Tibial artery (tissue), 4 donors: ENCODE measurements around the gene CLIP1.

ENCODE experiments used
- DNase-seq, 2 donors: peaks; one replicate each; pipeline ENCODE4 v3.0.0-alpha.2; 2019
- H3K27ac ChIP-seq, 2 donors: fragments of 200-600 bp; sonication (generic) in 1 of 2; 1 replicate in 1 of 2; 2 replicates in 1 of 2; pipeline ENCODE4 v1.5.1; 2018 to 2019; ENCODE audit warnings: mild to moderate bottlenecking in 1 of 2
- H3K27me3 ChIP-seq, 2 donors: fragments of 200-600 bp; sonication (generic) in 1 of 2; one replicate each; pipeline versions ENCODE4 v1.5.1 to v1.6.0; 2016 to 2019
- H3K36me3 ChIP-seq, 3 donors: fragments of 200-600 bp; sonication (generic) in 2 of 3; one replicate each; pipeline ENCODE4 v1.5.1; 2016 to 2019; ENCODE audit warnings: mild to moderate bottlenecking in 2 of 3
- H3K4me1 ChIP-seq, 4 donors: fragments of 200-600 bp; sonication (generic) in 2 of 4; 1 replicate in 3 of 4; 2 replicates in 1 of 4; pipeline ENCODE4 v1.5.1; 2016 to 2019
- H3K4me3 ChIP-seq, 2 donors: fragments of 200-600 bp; sonication (generic) in 1 of 2; 1 replicate in 1 of 2; 2 replicates in 1 of 2; pipeline ENCODE4 v1.5.1; 2018 to 2019; ENCODE audit warnings: mild to moderate bottlenecking in 2 of 2
- H3K9me3 ChIP-seq, 3 donors: fragments of 200-600 bp; sonication (generic) in 1 of 3; one replicate each; pipeline ENCODE4 v1.5.1; 2016 to 2019
- CTCF ChIP-seq, 2 experiments: fragments of 200-600 bp in 1 of 2; fragments of 450-650 bp in 1 of 2; IDR thresholded peaks; one replicate each; pipeline ENCODE4 v1.5.1; 2017 to 2019; ENCODE audit warnings: antibody characterized with exemption in 2 of 2, mild to moderate bottlenecking in 1 of 2, moderate library complexity in 1 of 2
- intact Hi-C: fragments of 100-400 bp; cut with DNase I; formaldehyde crosslinking; loops from one replicate; pipeline ENCODE4 v1.15.0; 2023; ENCODE audit warnings: low total_unique reads

The CLIP1 gene

GRCh38 chr12:122393817-122394216 lies 28.7 kb downstream of the CLIP1 start:
- DNase-seq = no peak
- TF ChIP-seq CTCF (IDR thresholded peaks at IDR 0.05) = no peak
- no peaks in the 10 kb centered on the region for H3K36me3 ChIP-seq
- H3K4me1 ChIP-seq = peaks cover 0 to 38% (median 8%) of the 10 kb centered on the region in 4 donors
- no peak overlapping the region for H3K4me3 ChIP-seq
- H3K27ac ChIP-seq = peak overlapping the region; percentile 26 to 81
- intact Hi-C loops = no loop called here
- H3K27me3 ChIP-seq = no peaks in the 10 kb centered on the region
- no peaks in the 10 kb centered on the region for H3K9me3 ChIP-seq

- intact Hi-C loops = no loop called here
- Histone ChIP-seq H3K9me3 (no peaks in the 10 kb centered on the region), H3K27ac (no peak overlapping the region), H3K4me3 (no peak overlapping the region), H3K4me1 (peaks cover 0 to 24% (median 5%) of the 10 kb centered on the region in 4 donors), H3K27me3 (no peaks in the 10 kb centered on the region), H3K36me3 (no peaks in the 10 kb centered on the region)
- DNase-seq = peak in 1 of 2 donors; percentile 43
- no peak for TF ChIP-seq CTCF (IDR thresholded peaks at IDR 0.05)
These were observed 30.1 kb downstream of the CLIP1 start for GRCh38 chr12:122392411-122392810.

GRCh38 chr12:122389677-122390076 lies 32.8 kb downstream of the CLIP1 start:
- H3K9me3 ChIP-seq = no peaks in the 10 kb centered on the region
- H3K27ac ChIP-seq = no peak overlapping the region
- TF ChIP-seq CTCF (IDR thresholded peaks at IDR 0.05) = no peak
- no peaks in the 10 kb centered on the region for H3K27me3 ChIP-seq
- H3K4me1 ChIP-seq = peaks cover 0 to 24% (median 2%) of the 10 kb centered on the region in 4 donors
- no peaks in the 10 kb centered on the region for H3K36me3 ChIP-seq
- H3K4me3 ChIP-seq = no peak overlapping the region
- no peak for DNase-seq
- intact Hi-C loops = no loop called here

GRCh38 chr12:122387887-122388286 lies 34.6 kb downstream of the CLIP1 start:
- Histone ChIP-seq H3K4me1 (peaks cover 0 to 18% (median 0%) of the 10 kb centered on the region in 4 donors), H3K27me3 (no peaks in the 10 kb centered on the region), H3K27ac (no peak overlapping the region), H3K9me3 (no peaks in the 10 kb centered on the region), H3K4me3 (no peak overlapping the region), H3K36me3 (no peaks in the 10 kb centered on the region)
- intact Hi-C loops = no loop called here
- no peak for DNase-seq
- TF ChIP-seq CTCF (IDR thresholded peaks at IDR 0.05) = no peak

GRCh38 chr12:122385171-122386016 lies 37.1 kb downstream of the CLIP1 start:
- TF ChIP-seq CTCF (IDR thresholded peaks at IDR 0.05) = no peak
- peaks cover 0 to 24% (median 2%) of the 10 kb centered on the region in 4 donors for H3K4me1 ChIP-seq
- H3K36me3 ChIP-seq = peaks cover 4 to 10% (median 10%) of the 10 kb centered on the region in 3 donors
- H3K27me3 ChIP-seq = no peaks in the 10 kb centered on the region
- no peak overlapping the region for H3K4me3 ChIP-seq
- intact Hi-C loops = no loop called here
- no peak overlapping the region for H3K27ac ChIP-seq
- DNase-seq = peak in 1 of 2 donors; percentile 15
- H3K9me3 ChIP-seq = no peaks in the 10 kb centered on the region
